BLaER1 treated with 17β-estradiol and CSF1 and Interleukin-3, amounts not matched to agents 10 nM and 100 nM (cell line): ENCODE measurements around the gene PPP1R36.
"Not testable (repeated sequence)": the region's sequence is repeated elsewhere in the genome, so short reads cannot be mapped to it uniquely, and the experiment has no call there.

Experiments used
- H3K27ac ChIP-seq, 11 experiments: shearing (Covaris generic); formaldehyde crosslinking; 2 replicates each; pipeline ENCODE4 v1.8.1; 2022
- H3K27me3 ChIP-seq, 11 experiments: shearing (Covaris generic); formaldehyde crosslinking; 2 replicates each; pipeline ENCODE4 v1.8.1; 2022
- H3K36me3 ChIP-seq, 11 experiments: shearing (Covaris generic); formaldehyde crosslinking; 2 replicates each; pipeline ENCODE4 v1.8.1; 2022
- H3K4me1 ChIP-seq, 10 experiments: shearing (Covaris generic); formaldehyde crosslinking; 2 replicates each; pipeline ENCODE4 v1.8.1; 2022
- H3K4me2 ChIP-seq, 11 experiments: shearing (Covaris generic); formaldehyde crosslinking; 2 replicates each; pipeline ENCODE4 v1.8.1; 2022
- H3K4me3 ChIP-seq, 10 experiments: shearing (Covaris generic); formaldehyde crosslinking; 2 replicates each; pipeline ENCODE4 v1.8.1; 2022
- H3K9ac ChIP-seq, 11 experiments: shearing (Covaris generic); formaldehyde crosslinking; 2 replicates each; pipeline ENCODE4 v1.8.1; 2022
- H3K9me3 ChIP-seq, 11 experiments: shearing (Covaris generic); formaldehyde crosslinking; replicated peaks in 1 of 11; 2 replicates each; pipeline ENCODE4 v1.8.1; 2022
- H4K20me1 ChIP-seq, 11 experiments: shearing (Covaris generic); formaldehyde crosslinking; 2 replicates each; pipeline ENCODE4 v1.8.1; 2022
- Cebpa-rat ChIP-seq, 11 experiments: shearing (Covaris generic); IDR thresholded peaks; 2 replicates each; pipeline ENCODE4 v1.8.1; 2022

The PPP1R36 gene

GRCh38 chr14:64515053-64515452 is 34.7 kb upstream of the PPP1R36 start:
- H4K20me1 ChIP-seq = peaks cover 97 to 100% (median 100%) of the 10 kb centered on the region in 11 experiments
- no peak overlapping the region for H3K4me2 ChIP-seq

GRCh38 chr14:64516969-64517368 is 32.8 kb upstream of the PPP1R36 start:
- Histone ChIP-seq H4K20me1 (peaks cover 98 to 100% (median 100%) of the 10 kb centered on the region in 11 experiments), H3K4me2 (no peak overlapping the region), H3K9me3 (no peaks in the 10 kb centered on the region)

More at GRCh38 chr14:64515053-64515452, 34.7 kb upstream of the PPP1R36 start:
- no peak overlapping the region for H3K4me3 ChIP-seq
- no peaks in the 10 kb centered on the region for H3K9me3 ChIP-seq
- no peak overlapping the region for H3K9ac ChIP-seq
- peaks cover 10 to 55% (median 23%) of the 10 kb centered on the region in 11 experiments; a peak in 18 of 22 replicates for H3K36me3 ChIP-seq
- TF ChIP-seq Cebpa-rat (IDR thresholded peaks at IDR 0.05) = no peak
- no peaks in the 10 kb centered on the region for H3K27me3 ChIP-seq
- no peak overlapping the region for H3K27ac ChIP-seq
- peaks cover 17 to 76% (median 23%) of the 10 kb centered on the region in 10 experiments for H3K4me1 ChIP-seq

GRCh38 chr14:64517667-64518066 is 32.1 kb upstream of the PPP1R36 start:
- Histone ChIP-seq H3K36me3 (peaks cover 31 to 68% (median 38%) of the 10 kb centered on the region in 11 experiments), H3K4me1 (peaks cover 0 to 54% (median 0%) of the 10 kb centered on the region in 10 experiments; a peak in 6 of 20 replicates), H4K20me1 (peaks cover 98 to 100% (median 100%) of the 10 kb centered on the region in 11 experiments)
- not testable (repeated sequence) for H3K9me3 ChIP-seq, H3K9ac ChIP-seq, H3K27me3 ChIP-seq, H3K27ac ChIP-seq, H3K4me3 ChIP-seq, H3K4me2 ChIP-seq

More at GRCh38 chr14:64516969-64517368, 32.8 kb upstream of the PPP1R36 start:
- no peak for TF ChIP-seq Cebpa-rat (IDR thresholded peaks at IDR 0.05)
- no peak overlapping the region for H3K27ac ChIP-seq
- no peak overlapping the region for H3K4me3 ChIP-seq
- peaks cover 24 to 68% (median 36%) of the 10 kb centered on the region in 11 experiments for H3K36me3 ChIP-seq
- no peaks in the 10 kb centered on the region for H3K27me3 ChIP-seq
- no peak overlapping the region for H3K9ac ChIP-seq
- peaks cover 0 to 61% (median 4%) of the 10 kb centered on the region in 10 experiments; a peak in 13 of 20 replicates for H3K4me1 ChIP-seq

- Histone ChIP-seq H3K4me2 (no peak overlapping the region), H4K20me1 (peaks cover 98 to 100% (median 100%) of the 10 kb centered on the region in 11 experiments), H3K27me3 (no peaks in the 10 kb centered on the region), H3K9ac (no peak overlapping the region), H3K9me3 (no peaks in the 10 kb centered on the region), H3K4me3 (no peak overlapping the region), H3K27ac (no peak overlapping the region), H3K4me1 (peaks cover 0 to 48% (median 0%) of the 10 kb centered on the region in 10 experiments; a peak in 4 of 20 replicates), H3K36me3 (peaks cover 36 to 68% (median 39%) of the 10 kb centered on the region in 11 experiments)
- TF ChIP-seq Cebpa-rat (IDR thresholded peaks at IDR 0.05) = no peak
Observed at GRCh38 chr14:64518229-64518628, 31.5 kb upstream of the PPP1R36 start.

GRCh38 chr14:64520699-64521098 is 29.1 kb upstream of the PPP1R36 start:
- Histone ChIP-seq H3K4me1 (peaks cover 0 to 25% (median 0%) of the 10 kb centered on the region in 10 experiments; a peak in 3 of 20 replicates), H4K20me1 (peaks cover 76 to 98% (median 91%) of the 10 kb centered on the region in 11 experiments), H3K27ac (no peak overlapping the region), H3K9me3 (no peaks in the 10 kb centered on the region), H3K36me3 (peaks cover 41 to 83% (median 54%) of the 10 kb centered on the region in 11 experiments), H3K4me2 (no peak overlapping the region), H3K9ac (no peak overlapping the region), H3K27me3 (no peaks in the 10 kb centered on the region), H3K4me3 (no peak overlapping the region)
- TF ChIP-seq Cebpa-rat (IDR thresholded peaks at IDR 0.05) = no peak

- Histone ChIP-seq H3K27ac (no peak overlapping the region), H3K9ac (no peak overlapping the region), H3K27me3 (no peaks in the 10 kb centered on the region), H4K20me1 (peaks cover 65 to 98% (median 86%) of the 10 kb centered on the region in 11 experiments), H3K36me3 (peaks cover 50 to 89% (median 68%) of the 10 kb centered on the region in 11 experiments), H3K4me2 (no peak overlapping the region), H3K4me1 (peaks cover 0 to 7% (median 0%) of the 10 kb centered on the region in 10 experiments; a peak in 2 of 20 replicates), H3K4me3 (no peak overlapping the region), H3K9me3 (no peaks in the 10 kb centered on the region)
- no peak for TF ChIP-seq Cebpa-rat (IDR thresholded peaks at IDR 0.05)
Observed at GRCh38 chr14:64522591-64523355, 27.0 kb upstream of the PPP1R36 start.

- Histone ChIP-seq H3K27me3 (no peaks in the 10 kb centered on the region), H3K4me2 (no peak overlapping the region), H3K9me3 (no peaks in the 10 kb centered on the region), H3K9ac (no peak overlapping the region), H4K20me1 (peaks cover 45 to 95% (median 79%) of the 10 kb centered on the region in 11 experiments), H3K27ac (no peak overlapping the region), H3K4me1 (no peaks in the 10 kb centered on the region), H3K36me3 (peaks cover 54 to 92% (median 70%) of the 10 kb centered on the region in 11 experiments), H3K4me3 (no peak overlapping the region)
- no peak for TF ChIP-seq Cebpa-rat (IDR thresholded peaks at IDR 0.05)
Observed at GRCh38 chr14:64525354-64525753, 24.4 kb upstream of the PPP1R36 start.

GRCh38 chr14:64531567-64531966 is 18.2 kb upstream of the PPP1R36 start:
- no peak overlapping the region for H3K9ac ChIP-seq
- H3K36me3 ChIP-seq = peaks cover 6 to 37% (median 18%) of the 10 kb centered on the region in 11 experiments; a peak in 21 of 22 replicates
- H3K27ac ChIP-seq = no peak overlapping the region
- H3K4me3 ChIP-seq = no peak overlapping the region
- H3K4me2 ChIP-seq = no peak overlapping the region
- no peak for TF ChIP-seq Cebpa-rat (IDR thresholded peaks at IDR 0.05)
- no peaks in the 10 kb centered on the region for H3K27me3 ChIP-seq
- no peaks in the 10 kb centered on the region for H3K4me1 ChIP-seq
- peaks cover 7 to 37% (median 28%) of the 10 kb centered on the region in 11 experiments; a peak in 15 of 22 replicates for H4K20me1 ChIP-seq
- H3K9me3 ChIP-seq = no peaks in the 10 kb centered on the region

GRCh38 chr14:64536488-64537245 is 13.1 kb upstream of the PPP1R36 start:
- Histone ChIP-seq H3K27ac (no peak overlapping the region), H3K27me3 (no peaks in the 10 kb centered on the region), H3K4me1 (peaks cover 6 to 15% (median 10%) of the 10 kb centered on the region in 10 experiments), H3K4me3 (no peak overlapping the region), H4K20me1 (peaks cover 0 to 3% (median 0%) of the 10 kb centered on the region in 11 experiments; a peak in 2 of 22 replicates), H3K36me3 (peaks cover 0 to 7% (median 0%) of the 10 kb centered on the region in 11 experiments; a peak in 3 of 22 replicates), H3K9ac (no peak overlapping the region), H3K9me3 (peaks cover 11 to 14% (median 12%) of the 10 kb centered on the region in 11 experiments), H3K4me2 (no peak overlapping the region)
- no peak for TF ChIP-seq Cebpa-rat (IDR thresholded peaks at IDR 0.05)
